PFSK-1 (cell line): ENCODE results near the gene SMYD4.

Source experiments
- FOXP2 ChIP-seq: optimal IDR thresholded peaks from 2 replicates; pipeline ENCODE3; 2011; ENCODE audit warnings: borderline replicate concordance, control low read depth, inconsistent platforms; ENCODE audit not compliant: insufficient read depth; ENCODE audit errors: extremely low read length, extremely low read depth
- POLR2AphosphoS5 ChIP-seq: IDR thresholded peaks from 2 replicates; pipeline ENCODE4 v1.6.1; 2012; ENCODE audit warnings: low read depth, mild to moderate bottlenecking, control low read depth, low read length, moderate library complexity
- SIN3A ChIP-seq: IDR thresholded peaks from 2 replicates; pipeline ENCODE4 v1.6.1; 2012; ENCODE audit warnings: mild to moderate bottlenecking, low read length, moderate library complexity, borderline replicate concordance; ENCODE audit not compliant: insufficient read depth

- TF ChIP-seq POLR2AphosphoS5 (no peak), FOXP2 (no peak), SIN3A (no peak)
Measured at GRCh38 chr17:1808644-1809043, 21.1 kb downstream of the SMYD4 start.
